ENCODE results near the gene PDE6B.

DNA sequence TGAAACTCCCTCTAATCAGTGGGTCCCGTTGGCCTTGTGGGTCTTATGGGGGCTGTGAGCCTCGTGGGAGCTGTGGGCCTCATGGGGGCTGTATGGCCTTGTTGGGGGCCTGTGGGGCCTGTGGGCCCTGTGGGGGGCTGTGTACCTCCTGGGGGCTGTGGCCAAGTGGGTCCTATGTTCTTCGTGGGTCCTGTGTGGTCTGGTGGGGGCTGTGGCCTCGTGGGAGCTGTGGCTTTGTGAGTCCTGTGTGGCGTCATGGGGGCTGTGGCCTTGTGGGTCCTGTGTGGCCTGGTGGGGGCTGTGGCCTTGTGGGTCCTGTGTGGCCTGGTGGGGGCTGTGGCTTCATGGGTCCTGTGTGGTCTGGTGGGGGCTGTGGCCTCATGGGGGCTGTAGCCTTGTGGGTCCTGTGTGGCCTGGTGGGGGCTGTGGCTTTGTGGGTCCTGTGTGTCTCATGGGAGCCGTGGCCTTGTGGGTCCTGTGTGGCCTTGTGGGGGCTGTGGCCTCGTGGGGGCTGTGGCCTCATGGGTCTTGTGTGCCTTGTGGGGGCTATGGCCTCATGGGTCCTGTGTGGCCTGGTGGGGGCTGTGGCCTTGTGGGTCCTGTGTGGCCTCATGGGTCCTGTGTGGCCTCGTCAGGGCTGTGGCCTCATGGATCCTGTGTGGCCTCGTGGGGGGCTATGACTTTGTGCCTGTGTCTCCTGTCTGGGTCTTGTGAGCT is 87.7 kb downstream of the PDE6B start:
- TF ChIP-seq, protein P1, sequence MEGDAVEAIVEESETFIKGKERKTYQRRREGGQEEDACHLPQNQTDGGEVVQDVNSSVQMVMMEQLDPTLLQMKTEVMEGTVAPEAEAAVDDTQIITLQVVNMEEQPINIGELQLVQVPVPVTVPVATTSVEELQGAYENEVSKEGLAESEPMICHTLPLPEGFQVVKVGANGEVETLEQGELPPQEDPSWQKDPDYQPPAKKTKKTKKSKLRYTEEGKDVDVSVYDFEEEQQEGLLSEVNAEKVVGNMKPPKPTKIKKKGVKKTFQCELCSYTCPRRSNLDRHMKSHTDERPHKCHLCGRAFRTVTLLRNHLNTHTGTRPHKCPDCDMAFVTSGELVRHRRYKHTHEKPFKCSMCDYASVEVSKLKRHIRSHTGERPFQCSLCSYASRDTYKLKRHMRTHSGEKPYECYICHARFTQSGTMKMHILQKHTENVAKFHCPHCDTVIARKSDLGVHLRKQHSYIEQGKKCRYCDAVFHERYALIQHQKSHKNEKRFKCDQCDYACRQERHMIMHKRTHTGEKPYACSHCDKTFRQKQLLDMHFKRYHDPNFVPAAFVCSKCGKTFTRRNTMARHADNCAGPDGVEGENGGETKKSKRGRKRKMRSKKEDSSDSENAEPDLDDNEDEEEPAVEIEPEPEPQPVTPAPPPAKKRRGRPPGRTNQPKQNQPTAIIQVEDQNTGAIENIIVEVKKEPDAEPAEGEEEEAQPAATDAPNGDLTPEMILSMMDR (IDR thresholded peaks at IDR 0.05) = no peak
- TF ChIP-seq POLR2A (IDR thresholded peaks at IDR 0.05) = no peak

Measured in thyroid gland (tissue), 4 donors.